NCI-H1105 treated with DMSO at 0.1 percent for 48 hours (cell line): ENCODE measurements around the gene EFEMP1.
"Not testable (repeated sequence)": the region's sequence is repeated elsewhere in the genome, so short reads cannot be mapped to it uniquely, and the experiment has no call there.

Experiments used
- DNase-seq: peaks from one replicate; lab custom pipeline; 2025; lab: John Stamatoyannopoulos, UW

Gene EFEMP1

GRCh38 chr2:55827855-55828254 lies 95.7 kb downstream of the EFEMP1 start:
- no peak for DNase-seq

- not testable (repeated sequence) for DNase-seq
Measured at GRCh38 chr2:55827428-55827827, 96.2 kb downstream of the EFEMP1 start.

- DNase-seq, result no peak
Measured at GRCh38 chr2:55826246-55826645, 97.3 kb downstream of the EFEMP1 start.

- no peak for DNase-seq
Measured at GRCh38 chr2:55824551-55825096, 99.0 kb downstream of the EFEMP1 start.
